Measurements from ENCODE around the gene PFDN6. TPM values are rescaled to one million over a fixed set of nuclear protein-coding genes. Genes with fewer than 3 reads are reported as not detected.

Gene PFDN6
- total RNA-seq, 2 donors from 2014 or later = 36.5 to 77.0 TPM

DNA sequence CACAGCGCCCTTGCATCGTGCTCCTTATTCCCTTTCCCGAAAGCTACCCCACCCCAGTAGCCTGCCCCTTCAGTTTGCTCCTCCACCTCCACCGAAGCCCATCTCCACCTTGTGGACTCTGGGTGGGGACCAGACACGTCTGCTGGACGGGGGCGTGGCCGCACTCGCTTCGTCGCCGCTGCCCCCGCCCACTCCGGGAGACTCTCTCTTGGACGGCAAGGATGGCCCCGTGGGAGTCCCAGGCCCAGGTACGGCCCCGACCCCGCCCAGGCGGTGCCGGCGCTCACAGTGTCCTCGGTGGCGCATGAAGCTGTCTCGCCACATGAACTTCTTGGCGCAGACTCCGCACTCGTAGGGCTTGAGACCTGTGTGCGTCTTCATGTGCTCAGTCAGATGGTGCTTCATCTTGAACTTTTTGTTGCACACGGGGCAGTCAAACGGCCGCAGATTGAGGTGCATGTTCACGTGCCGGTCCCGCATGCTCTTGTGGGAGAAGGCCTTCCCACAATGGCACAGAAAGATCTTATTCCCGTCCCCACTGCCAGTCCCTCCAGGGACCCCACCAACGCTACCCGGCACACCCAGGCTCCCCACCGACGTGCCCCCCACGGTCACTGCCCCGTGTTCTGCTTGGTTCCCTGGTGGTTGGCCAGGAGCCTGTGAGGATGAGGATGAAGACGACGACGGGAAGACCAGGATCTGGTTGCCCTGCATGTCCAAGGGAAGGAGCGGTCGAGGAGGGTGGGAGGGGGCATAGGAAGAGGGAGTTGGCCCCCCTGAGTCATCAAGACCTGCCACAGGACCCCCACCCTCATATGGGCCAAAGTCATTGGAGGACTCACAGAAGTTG is 25.8 kb downstream of the PFDN6 start:
- Histone ChIP-seq H3K4me1 (peaks cover 23% of the 10 kb centered on the region), H3K9ac (ENCODE audit: low read depth in 2 of 2, low read length in 2 of 2) (peak overlapping the region in 1 of 2 donors; percentile 99), H3K27ac (peak overlapping the region; percentile 100), H3K4me3 (peak overlapping the region; percentile 79), H3K36me3 (peaks cover 4% of the 10 kb centered on the region), H3K9me3 (no peaks in the 10 kb centered on the region), H3K27me3 (no peaks in the 10 kb centered on the region)
- DNase-seq = peak; percentile 86
- TF ChIP-seq, protein P1, sequence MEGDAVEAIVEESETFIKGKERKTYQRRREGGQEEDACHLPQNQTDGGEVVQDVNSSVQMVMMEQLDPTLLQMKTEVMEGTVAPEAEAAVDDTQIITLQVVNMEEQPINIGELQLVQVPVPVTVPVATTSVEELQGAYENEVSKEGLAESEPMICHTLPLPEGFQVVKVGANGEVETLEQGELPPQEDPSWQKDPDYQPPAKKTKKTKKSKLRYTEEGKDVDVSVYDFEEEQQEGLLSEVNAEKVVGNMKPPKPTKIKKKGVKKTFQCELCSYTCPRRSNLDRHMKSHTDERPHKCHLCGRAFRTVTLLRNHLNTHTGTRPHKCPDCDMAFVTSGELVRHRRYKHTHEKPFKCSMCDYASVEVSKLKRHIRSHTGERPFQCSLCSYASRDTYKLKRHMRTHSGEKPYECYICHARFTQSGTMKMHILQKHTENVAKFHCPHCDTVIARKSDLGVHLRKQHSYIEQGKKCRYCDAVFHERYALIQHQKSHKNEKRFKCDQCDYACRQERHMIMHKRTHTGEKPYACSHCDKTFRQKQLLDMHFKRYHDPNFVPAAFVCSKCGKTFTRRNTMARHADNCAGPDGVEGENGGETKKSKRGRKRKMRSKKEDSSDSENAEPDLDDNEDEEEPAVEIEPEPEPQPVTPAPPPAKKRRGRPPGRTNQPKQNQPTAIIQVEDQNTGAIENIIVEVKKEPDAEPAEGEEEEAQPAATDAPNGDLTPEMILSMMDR (IDR thresholded peaks at IDR 0.05) = no peak
- intact Hi-C loops (cut with DNase I) = loop anchor here (10.0 kb wide), 1 partner anchor 100 kb away; the partner anchor contains the start of genes CUTA and PHF1

DNA sequence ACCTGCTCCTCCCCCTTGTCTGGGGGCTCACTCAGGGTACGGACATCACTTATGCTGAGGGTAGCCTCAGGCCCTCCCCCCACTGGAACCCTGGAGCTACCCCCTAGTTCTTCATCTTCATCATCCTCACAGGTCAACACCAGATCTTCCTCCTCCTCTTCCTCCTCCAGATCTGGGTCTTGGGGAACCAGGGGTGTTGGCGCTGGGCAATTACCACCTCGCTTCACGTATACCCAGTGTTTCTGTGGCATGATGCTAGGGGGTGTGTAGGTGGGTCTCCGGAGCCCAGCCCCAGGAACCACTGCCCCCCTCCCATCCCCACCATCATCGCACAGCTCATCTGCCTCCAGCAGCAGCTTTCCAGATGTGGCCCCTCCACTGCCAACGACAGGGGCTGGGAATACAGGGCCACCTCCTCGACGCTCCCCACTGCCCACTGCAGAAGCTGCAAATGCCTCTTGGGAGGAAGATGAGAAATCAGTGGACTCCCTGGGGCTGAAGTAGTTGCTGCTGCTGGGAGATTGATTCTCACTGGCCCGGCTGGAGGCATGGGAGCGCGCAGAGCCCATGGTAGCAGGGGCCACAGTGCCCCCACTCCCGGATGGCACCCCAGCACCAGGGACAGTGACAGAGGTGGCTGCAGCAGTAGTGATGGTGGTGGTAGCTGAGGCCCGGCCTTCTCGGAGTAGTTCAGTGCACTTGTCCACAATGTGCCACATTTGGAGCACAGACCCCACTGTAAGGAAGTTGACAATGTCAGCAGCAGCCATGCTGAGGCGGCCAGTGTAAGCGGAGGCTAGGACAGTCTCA is 26.6 kb downstream of the PFDN6 start:
- intact Hi-C loops (cut with DNase I) = loop anchor here (2.0 to 10.0 kb wide), 2 partner anchors 39 to 99 kb away; partner anchors contain the start of genes B3GALT4, CUTA and PHF1
- no peak for DNase-seq
- Histone ChIP-seq H3K4me3 (no peak overlapping the region), H3K36me3 (peaks cover 9% of the 10 kb centered on the region), H3K9ac (ENCODE audit: low read depth in 2 of 2, low read length in 2 of 2) (peak overlapping the region in 1 of 2 donors; percentile 26), H3K27me3 (no peaks in the 10 kb centered on the region), H3K27ac (no peak overlapping the region), H3K9me3 (no peaks in the 10 kb centered on the region), H3K4me1 (peaks cover 20% of the 10 kb centered on the region)
- TF ChIP-seq, protein P1 (IDR thresholded peaks at IDR 0.05) = no peak

DNA sequence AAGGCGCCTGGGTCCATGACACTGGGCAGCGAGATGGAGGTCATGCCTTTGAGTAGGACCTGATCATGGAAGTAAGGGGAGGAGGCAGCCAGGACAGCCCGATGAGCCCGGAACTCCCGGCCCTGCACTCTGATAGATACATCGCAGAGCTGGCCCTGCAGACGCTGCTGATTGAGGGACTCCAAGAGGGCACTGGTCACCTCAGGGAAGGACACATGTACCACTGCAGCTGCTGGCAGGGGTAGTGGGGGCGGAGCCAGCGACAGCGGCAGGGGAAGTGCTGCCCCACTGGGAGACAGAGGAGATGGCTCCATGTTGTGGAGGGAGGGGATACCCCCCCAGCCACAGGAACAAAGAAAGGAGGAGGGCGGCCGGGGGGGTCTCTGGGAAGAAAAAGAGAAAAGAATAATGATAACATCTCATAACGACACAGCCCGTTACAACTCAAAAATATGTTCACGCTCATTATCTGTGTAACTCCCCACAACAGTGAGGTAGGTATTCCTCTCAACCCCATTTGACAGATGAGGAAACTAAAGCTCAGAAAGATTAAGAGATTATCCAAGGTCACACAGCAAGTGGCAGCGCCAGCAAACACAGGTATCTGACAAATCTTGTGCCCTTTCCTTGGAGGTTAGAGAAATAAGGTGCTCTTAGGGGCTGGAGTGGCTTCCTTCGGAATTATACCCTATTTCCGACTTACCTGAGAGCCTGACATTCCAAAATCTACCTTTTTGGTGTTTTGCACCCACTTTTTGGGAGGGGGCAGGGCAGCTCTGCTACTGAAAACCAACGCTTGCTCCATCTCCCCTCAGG is 27.4 kb downstream of the PFDN6 start:
- H3K27ac ChIP-seq = peak overlapping the region; percentile 88

DNA sequence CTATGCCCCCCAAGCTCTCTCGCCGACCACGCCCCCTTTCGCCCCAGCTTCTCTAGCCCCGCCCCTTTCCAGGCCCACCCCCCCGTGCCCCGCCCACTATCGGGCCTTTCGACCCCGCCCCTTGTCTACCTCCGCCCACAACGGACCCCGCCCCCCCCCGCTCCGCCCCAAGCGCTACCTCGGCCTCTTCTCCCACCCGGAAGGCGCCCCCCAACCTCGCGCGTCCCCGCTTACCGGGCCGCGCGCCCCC is 27.9 kb downstream of the PFDN6 start:
- H3K27ac ChIP-seq = peak overlapping the region; percentile 88

More for the DNA sequence above, 27.4 kb downstream of the PFDN6 start:
- H3K4me3 ChIP-seq = peak overlapping the region; percentile 45
- intact Hi-C loops (cut with DNase I) = loop anchor here (2.0 to 10.0 kb wide), 2 partner anchors 40 to 98 kb away; partner anchors contain the start of genes B3GALT4, CUTA and PHF1
- peaks cover 24% of the 10 kb centered on the region for H3K4me1 ChIP-seq
- peaks cover 9% of the 10 kb centered on the region for H3K36me3 ChIP-seq
- no peak overlapping the region for H3K9ac ChIP-seq (ENCODE audit: low read depth in 2 of 2, low read length in 2 of 2)
- DNase-seq = no peak
- TF ChIP-seq, protein P1 (IDR thresholded peaks at IDR 0.05) = no peak
- no peaks in the 10 kb centered on the region for H3K9me3 ChIP-seq
- H3K27me3 ChIP-seq = no peaks in the 10 kb centered on the region

More for the DNA sequence above, 27.9 kb downstream of the PFDN6 start:
- TF ChIP-seq, protein P1 (IDR thresholded peaks at IDR 0.05) = no peak
- Histone ChIP-seq H3K36me3 (peaks cover 9% of the 10 kb centered on the region), H3K9me3 (no peaks in the 10 kb centered on the region), H3K4me1 (peaks cover 25% of the 10 kb centered on the region), H3K4me3 (peak overlapping the region; percentile 45), H3K9ac (ENCODE audit: low read depth in 2 of 2, low read length in 2 of 2) (no peak overlapping the region), H3K27me3 (no peaks in the 10 kb centered on the region)
- peak; percentile 72 for DNase-seq
- intact Hi-C loops (cut with DNase I) = loop anchor here (2.0 to 10.0 kb wide), 2 partner anchors 41 to 97 kb away; partner anchors contain the start of genes B3GALT4, CUTA and PHF1

Measured in colonic mucosa (tissue), 4 donors.